H1 (cell line): ENCODE measurements around the gene PRR5. TPM values are rescaled to one million over a fixed set of nuclear protein-coding genes. Genes with fewer than 3 reads are reported as not detected.

Experiments
- CBX5 ChIP-seq: fragments of 300-800, 300-1000 bp; sonication (generic); IDR thresholded peaks from 2 replicates; pipeline ENCODE4 v1.7.1; 2016; ENCODE audit warnings: antibody characterized with exemption, low read length, low read depth
- MAFK ChIP-seq: IDR thresholded peaks from 2 replicates; pipeline ENCODE4 v1.6.1; 2012; ENCODE audit warnings: low read depth, mild to moderate bottlenecking, improper control_type of control experiment, low read length
- SAP30 ChIP-seq: fragments of 300-600 bp; sonication (generic); IDR thresholded peaks from 2 replicates; pipeline ENCODE4 v1.7.1; 2012; ENCODE audit warnings: low read length, moderate library complexity, mild to moderate bottlenecking, inconsistent platforms; ENCODE audit not compliant: insufficient read depth, insufficient replicate concordance
- SIRT6 ChIP-seq: IDR thresholded peaks from one replicate; pipeline ENCODE4 v1.7.1; 2012; ENCODE audit warnings: low read length, inconsistent platforms
- polyA plus RNA-seq, 7 experiments: library from polyadenylated mRNA; depleted of rRNA in 3 of 7; stranded (reverse) in 5 of 7; unstranded in 2 of 7; fragments of >200 nt in 5 of 7; fragments of 200-250 nt in 2 of 7; gene quantifications; 1 replicate in 5 of 7; 2 replicates in 1 of 7; 4 replicates in 1 of 7; pipeline versions ENCODE4 v1.2.1 to v1.2.3, GENCODE V29; 2011 to 2013; ENCODE audit warnings: missing spikeins in 2 of 7, mixed read lengths in 2 of 7
- total RNA-seq: library from RNA; stranded (reverse); fragmentation: NEBNext Ultra II Directional; extraction: Animal tissue kit (Norgen Biotek cat#: 25700); gene quantifications from 2 replicates; pipeline ENCODE4 v1.2.1, GENCODE V29; 2021
- TF ChIP-seq, protein P1 (sequence below): fragments of 300-600 bp; sonication (generic); IDR thresholded peaks from 2 replicates; pipeline ENCODE4 v1.7.1; 2012; ENCODE audit warnings: low read length, moderate library complexity, mild to moderate bottlenecking, inconsistent platforms; ENCODE audit not compliant: insufficient replicate concordance
- TF ChIP-seq, protein P2 (sequence below): IDR thresholded peaks from 2 replicates; pipeline ENCODE4 v1.6.1; 2011; ENCODE audit warnings: low read depth, mild to moderate bottlenecking, low read length; ENCODE audit not compliant: insufficient read depth

The PRR5 gene
- total and polyA plus RNA-seq, 2 of the 8 experiments (the other 6 are each of a cell fraction or from before 2014, with no cell fraction given), result 16.5 to 25.7 TPM

DNA sequence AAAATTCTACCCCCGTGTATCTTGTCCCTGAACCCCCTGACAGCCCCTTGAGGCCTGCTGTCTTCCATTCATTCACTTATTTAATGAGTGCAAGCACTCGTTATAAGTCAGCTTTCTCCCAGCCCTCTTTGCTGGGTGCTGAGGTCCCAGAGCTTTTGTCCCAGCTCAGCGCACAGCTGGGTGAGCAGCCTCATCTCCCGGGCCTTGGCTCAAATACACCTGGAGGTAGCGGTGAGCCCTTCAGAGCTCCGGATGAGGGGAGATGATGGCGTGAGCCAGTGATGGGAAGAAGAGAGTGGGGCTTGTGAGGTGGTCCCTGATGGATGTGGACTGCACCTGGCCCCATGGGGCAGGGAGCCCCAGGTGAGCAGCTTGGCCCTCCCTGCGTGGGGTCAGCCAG lies 32.3 kb downstream of the PRR5 start (continued):
- TF ChIP-seq, protein P1, sequence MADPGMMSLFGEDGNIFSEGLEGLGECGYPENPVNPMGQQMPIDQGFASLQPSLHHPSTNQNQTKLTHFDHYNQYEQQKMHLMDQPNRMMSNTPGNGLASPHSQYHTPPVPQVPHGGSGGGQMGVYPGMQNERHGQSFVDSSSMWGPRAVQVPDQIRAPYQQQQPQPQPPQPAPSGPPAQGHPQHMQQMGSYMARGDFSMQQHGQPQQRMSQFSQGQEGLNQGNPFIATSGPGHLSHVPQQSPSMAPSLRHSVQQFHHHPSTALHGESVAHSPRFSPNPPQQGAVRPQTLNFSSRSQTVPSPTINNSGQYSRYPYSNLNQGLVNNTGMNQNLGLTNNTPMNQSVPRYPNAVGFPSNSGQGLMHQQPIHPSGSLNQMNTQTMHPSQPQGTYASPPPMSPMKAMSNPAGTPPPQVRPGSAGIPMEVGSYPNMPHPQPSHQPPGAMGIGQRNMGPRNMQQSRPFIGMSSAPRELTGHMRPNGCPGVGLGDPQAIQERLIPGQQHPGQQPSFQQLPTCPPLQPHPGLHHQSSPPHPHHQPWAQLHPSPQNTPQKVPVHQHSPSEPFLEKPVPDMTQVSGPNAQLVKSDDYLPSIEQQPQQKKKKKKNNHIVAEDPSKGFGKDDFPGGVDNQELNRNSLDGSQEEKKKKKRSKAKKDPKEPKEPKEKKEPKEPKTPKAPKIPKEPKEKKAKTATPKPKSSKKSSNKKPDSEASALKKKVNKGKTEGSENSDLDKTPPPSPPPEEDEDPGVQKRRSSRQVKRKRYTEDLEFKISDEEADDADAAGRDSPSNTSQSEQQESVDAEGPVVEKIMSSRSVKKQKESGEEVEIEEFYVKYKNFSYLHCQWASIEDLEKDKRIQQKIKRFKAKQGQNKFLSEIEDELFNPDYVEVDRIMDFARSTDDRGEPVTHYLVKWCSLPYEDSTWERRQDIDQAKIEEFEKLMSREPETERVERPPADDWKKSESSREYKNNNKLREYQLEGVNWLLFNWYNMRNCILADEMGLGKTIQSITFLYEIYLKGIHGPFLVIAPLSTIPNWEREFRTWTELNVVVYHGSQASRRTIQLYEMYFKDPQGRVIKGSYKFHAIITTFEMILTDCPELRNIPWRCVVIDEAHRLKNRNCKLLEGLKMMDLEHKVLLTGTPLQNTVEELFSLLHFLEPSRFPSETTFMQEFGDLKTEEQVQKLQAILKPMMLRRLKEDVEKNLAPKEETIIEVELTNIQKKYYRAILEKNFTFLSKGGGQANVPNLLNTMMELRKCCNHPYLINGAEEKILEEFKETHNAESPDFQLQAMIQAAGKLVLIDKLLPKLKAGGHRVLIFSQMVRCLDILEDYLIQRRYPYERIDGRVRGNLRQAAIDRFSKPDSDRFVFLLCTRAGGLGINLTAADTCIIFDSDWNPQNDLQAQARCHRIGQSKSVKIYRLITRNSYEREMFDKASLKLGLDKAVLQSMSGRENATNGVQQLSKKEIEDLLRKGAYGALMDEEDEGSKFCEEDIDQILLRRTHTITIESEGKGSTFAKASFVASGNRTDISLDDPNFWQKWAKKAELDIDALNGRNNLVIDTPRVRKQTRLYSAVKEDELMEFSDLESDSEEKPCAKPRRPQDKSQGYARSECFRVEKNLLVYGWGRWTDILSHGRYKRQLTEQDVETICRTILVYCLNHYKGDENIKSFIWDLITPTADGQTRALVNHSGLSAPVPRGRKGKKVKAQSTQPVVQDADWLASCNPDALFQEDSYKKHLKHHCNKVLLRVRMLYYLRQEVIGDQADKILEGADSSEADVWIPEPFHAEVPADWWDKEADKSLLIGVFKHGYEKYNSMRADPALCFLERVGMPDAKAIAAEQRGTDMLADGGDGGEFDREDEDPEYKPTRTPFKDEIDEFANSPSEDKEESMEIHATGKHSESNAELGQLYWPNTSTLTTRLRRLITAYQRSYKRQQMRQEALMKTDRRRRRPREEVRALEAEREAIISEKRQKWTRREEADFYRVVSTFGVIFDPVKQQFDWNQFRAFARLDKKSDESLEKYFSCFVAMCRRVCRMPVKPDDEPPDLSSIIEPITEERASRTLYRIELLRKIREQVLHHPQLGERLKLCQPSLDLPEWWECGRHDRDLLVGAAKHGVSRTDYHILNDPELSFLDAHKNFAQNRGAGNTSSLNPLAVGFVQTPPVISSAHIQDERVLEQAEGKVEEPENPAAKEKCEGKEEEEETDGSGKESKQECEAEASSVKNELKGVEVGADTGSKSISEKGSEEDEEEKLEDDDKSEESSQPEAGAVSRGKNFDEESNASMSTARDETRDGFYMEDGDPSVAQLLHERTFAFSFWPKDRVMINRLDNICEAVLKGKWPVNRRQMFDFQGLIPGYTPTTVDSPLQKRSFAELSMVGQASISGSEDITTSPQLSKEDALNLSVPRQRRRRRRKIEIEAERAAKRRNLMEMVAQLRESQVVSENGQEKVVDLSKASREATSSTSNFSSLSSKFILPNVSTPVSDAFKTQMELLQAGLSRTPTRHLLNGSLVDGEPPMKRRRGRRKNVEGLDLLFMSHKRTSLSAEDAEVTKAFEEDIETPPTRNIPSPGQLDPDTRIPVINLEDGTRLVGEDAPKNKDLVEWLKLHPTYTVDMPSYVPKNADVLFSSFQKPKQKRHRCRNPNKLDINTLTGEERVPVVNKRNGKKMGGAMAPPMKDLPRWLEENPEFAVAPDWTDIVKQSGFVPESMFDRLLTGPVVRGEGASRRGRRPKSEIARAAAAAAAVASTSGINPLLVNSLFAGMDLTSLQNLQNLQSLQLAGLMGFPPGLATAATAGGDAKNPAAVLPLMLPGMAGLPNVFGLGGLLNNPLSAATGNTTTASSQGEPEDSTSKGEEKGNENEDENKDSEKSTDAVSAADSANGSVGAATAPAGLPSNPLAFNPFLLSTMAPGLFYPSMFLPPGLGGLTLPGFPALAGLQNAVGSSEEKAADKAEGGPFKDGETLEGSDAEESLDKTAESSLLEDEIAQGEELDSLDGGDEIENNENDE, result no peak
- TF ChIP-seq SIRT6 (no peak), MAFK (no peak), CBX5 (no peak), SAP30 (no peak)
- TF ChIP-seq, protein P2, sequence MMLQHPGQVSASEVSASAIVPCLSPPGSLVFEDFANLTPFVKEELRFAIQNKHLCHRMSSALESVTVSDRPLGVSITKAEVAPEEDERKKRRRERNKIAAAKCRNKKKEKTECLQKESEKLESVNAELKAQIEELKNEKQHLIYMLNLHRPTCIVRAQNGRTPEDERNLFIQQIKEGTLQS, result no peak
